GM18951 (cell line): ENCODE measurements around the gene NDUFS6.
"Not testable (repeated sequence)": the region's sequence is repeated elsewhere in the genome, so short reads cannot be mapped to it uniquely, and the experiment has no call there.

ENCODE experiments used
- POLR2A ChIP-seq: IDR thresholded peaks from 4 replicates; pipeline ENCODE4 v1.6.1; 2011; ENCODE audit warnings: mild to moderate bottlenecking; ENCODE audit not compliant: insufficient read length, insufficient read depth; ENCODE audit errors: extremely low read depth
- in situ Hi-C: fragments of 300-500 bp; cut with MboI; formaldehyde crosslinking; loops from one replicate; pipeline ENCODE4 v1.12.0; 2022; ENCODE audit warnings: low sequenced_read_pairs, mixed read lengths, inconsistent platforms; ENCODE audit not compliant: unreplicated experiment

Gene NDUFS6

DNA sequence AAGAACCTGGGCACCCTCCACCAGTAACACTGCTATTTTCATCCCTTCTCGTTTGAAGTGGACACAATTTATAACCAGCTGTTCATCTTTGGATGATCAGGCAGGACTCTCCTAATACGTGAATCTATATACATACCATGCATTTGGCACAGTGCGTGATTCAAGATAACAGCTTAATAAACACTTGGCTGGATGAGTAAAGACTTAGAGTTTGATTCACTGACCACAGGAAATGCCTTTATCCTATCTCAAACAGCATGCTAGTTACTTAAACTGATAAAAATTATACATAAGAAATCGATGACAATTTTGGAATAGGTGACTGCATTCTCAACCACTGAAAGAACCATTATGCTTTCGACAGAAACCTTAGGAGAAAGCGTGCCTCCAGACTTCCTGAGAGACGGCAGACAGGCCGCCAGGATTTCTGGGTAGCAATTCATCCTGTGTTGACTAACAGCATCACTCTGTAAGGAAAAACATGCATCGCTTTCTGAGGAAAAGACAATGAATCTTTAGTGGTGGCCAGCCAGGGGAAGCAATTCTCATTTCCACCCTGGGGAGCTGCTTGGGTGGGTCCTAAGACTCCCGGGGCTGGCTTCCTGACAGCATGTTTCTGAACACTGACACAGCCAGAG lies 11.3 kb upstream of the NDUFS6 start:
- in situ Hi-C loops: no loop called here
- no peak for TF ChIP-seq POLR2A

DNA sequence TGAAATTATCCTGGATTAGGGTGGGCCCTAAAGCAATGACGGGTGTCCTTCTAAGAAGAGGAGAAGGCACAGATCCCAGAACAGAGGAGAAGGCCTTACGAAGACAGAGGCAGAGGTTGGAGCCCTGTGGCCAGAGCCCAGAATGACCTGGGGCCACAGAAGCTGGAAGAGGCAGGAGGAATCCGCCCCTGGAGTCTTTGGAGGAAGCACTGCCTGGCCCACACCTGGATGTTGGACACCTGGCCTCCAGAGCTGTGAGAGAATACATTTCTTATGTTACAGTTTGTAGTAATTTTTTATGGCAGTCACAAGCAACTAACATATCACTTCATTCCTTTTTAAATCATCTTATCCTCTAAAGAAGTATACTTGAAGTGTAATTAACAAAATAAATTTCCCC lies 10.0 kb upstream of the NDUFS6 start:
- in situ Hi-C loops: no loop called here
- TF ChIP-seq POLR2A: no peak

DNA sequence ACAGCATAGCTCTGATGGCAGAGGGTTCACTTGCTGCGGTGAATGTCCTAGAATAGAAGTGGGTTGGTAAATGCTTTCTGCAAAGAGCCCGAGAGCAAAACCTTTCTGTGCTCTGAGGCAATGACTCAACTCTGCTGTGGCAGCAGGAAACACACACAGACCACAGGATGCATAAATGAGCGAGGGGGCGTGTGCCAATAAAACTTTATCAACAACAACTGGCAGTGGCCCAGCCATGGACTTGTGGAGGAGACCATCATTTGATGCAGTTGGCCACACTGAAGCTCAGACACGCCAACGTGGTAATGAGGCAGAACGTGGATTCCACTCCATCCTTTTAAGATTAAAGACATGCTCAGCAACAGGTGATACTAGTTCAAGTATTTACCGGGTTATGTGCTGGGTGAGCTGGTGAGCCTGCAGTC lies 8.4 kb upstream of the NDUFS6 start:
- in situ Hi-C loops: no loop called here
- TF ChIP-seq POLR2A: no peak

DNA sequence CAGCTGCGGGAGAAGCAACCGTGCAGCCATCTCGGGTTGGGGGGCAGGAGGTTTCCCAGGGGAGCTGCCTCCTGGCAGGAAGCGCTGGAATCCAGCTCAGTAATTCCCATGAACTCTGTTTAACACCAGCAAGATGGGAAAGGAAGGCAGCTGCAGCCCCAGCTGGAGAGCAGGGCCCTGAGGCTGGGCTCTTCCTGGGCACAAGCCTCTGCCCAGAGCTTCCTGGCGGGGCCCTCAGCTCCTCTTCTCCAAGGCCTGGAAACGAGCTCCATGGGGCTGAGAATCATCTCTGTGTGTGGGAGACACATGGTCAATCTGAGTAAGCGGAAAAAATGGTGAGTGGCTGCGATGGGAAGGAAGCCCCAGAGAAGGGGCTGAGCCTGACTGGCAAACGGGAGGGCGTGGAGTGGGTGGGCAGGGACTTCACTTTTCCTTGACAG lies 7.9 kb upstream of the NDUFS6 start:
- in situ Hi-C loops: no loop called here
- TF ChIP-seq POLR2A: no peak

DNA sequence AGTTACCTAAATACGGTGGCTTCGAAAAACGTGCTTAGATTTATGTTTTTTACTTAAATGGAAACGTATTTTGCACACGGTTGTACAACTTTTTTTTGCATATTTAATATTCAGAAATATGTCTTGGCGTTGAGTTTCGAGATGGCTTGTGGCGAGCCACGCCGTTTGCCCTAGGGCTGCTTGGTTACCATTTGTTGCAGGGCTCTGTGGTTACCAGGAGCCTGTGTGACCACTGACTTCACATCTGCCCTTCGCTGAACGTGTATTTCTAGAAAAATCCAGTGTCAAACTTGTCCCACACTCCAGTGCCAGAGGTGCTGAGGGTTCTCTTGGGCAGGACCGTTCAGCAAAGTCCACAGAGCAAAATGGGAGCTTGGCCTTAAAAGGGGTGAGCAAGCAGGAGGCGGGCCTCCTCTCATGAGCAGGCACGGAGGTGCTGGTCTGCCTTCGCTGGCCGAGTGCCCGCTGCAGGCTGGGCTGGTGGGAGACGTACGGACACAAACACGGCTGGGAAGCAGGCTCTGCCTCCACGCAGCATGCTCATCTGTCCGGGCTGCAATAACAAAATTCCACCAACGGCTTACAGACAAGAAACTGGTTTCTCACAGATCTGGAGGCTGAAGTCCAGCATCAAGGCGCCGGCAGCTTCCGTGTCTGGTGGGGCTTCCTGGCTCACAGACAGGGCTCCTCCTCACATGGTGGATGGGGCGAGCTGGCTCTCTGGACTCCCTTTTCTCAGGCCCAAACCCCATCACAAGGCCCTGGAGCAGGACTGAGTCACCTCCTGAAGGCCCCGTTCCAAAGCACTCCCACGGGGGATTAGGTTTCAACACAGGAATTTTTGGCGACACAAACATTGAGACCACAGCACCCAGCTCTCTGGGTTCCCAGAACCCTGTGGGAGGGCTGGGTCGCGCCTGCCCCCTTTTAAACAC lies 7.0 kb upstream of the NDUFS6 start:
- in situ Hi-C loops: no loop called here
- no peak for TF ChIP-seq POLR2A

DNA sequence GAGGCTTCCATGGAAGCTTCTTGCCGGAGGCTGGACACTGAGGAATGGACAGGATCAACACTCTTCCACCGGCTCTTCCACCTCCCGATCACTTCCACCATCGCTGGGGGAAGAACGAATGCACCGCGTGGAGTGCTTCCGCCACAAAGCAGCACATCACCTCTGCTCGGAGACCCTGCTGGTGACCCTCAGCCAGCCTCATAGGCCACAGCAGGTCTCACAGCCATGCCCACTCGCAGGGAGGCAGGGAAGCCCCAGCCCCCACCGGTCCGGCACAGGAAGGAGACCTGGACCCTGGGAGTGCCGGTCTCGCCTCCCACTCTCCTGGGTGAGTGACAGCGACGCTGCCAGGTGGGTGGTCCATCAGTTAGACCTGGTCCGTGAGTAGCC lies 6.3 kb upstream of the NDUFS6 start:
- in situ Hi-C loops: no loop called here
- no peak for TF ChIP-seq POLR2A

DNA sequence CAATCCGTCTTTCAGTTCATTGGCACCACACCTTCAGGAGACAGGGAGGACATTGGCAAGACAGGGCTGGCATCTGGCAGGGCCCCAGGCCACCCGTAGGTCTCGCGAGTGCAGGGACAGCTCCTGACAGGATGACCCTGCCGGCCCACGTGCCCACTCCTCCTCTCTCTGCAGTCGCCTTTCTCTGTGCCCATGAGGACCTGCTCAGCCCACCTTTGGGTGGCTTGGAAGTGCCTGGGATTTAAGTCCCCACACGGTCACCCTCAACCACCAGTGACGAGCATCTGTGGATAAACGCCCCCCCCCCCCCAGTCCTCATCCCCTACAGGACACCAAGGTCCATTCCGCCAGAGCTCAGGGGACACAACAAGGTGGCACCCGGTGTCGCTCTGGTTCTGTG lies 5.7 kb upstream of the NDUFS6 start:
- in situ Hi-C loops: no loop called here
- TF ChIP-seq POLR2A: no peak

DNA sequence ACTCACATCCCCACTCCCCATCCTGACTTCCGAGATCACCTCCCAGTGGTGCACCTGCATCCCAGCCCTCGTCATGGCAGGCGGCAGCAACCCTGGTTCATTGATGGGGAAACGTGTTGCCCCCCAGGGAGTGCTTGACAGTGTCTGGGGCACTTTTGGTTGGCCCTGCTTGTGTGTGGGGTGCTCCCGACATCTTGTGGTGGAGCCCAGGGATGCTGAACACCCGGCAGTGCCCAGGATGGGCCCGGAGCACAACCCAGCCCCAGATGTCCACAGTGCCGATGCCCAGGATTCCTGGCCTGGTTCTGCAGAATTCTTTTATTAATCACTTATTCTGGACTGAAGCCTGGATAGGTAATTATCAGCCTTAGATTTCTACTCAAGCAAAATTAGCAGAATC lies 5.3 kb upstream of the NDUFS6 start:
- in situ Hi-C loops: no loop called here
- TF ChIP-seq POLR2A: no peak

DNA sequence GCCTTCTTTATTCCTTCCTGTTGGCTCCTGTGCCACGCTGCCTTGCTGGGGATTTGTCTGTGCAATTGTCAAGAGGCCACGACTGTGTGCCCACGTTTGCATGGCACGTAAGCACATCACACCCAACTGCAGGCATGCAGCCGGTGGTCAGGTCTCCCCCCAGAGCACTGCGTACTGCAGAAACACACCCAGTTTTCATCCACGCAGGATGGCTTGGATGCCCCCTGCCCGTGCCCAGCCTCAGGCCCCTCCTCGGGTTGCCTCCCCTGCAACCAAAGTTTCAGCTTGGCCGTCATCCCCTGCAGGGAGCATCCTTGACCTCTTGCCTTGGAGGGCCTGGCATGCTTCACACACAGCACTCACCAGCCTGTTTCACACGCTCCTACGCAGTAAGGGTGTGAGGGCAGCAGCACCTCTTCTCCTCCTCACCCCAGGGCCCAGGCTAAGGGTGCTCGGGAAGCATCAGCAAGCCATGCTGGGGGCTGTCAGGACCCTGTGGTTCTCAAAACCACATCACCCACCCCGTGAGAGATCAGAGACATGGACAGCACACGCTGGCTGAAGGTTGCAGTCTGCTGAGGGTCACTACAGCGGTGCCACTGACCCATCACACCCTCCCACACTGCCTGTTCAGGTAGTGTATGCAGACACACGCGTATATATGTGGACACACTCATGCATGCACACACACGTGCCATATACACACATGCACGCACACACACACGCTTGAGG lies 4.7 kb upstream of the NDUFS6 start:
- no peak for TF ChIP-seq POLR2A
- in situ Hi-C loops: no loop called here

DNA sequence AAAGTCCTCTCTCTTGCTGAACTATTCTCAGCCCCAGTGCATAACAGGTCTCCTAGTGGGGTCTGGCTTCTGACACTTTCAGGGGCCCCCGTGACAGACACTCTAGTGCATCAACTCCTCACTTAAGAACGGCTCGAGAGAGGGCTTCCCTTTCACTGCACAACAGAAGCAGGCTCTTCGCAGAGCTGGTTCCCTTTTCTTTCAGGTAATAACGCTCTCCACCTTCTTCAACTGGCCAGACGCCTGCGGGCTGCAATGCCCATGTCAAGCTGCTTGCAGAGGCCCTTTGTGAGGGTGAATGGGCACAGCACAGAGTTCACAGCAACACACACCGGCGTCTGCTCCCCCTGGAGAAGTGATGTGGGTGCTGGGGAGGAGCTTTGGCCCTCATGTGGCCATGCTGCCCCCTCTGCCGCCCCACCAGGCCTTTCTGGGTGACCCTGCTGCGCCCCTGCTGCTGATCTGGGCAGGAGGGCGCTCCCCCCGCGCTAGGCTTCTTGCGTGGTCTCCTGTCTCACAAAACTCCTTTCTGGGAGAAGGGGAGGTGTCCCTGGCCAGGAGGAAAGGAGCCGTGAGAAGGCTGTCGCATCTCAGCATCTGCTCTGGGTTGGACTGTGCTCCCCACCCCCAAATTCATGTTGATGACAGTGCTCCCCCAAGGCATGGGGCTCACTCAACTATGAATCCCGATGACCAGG lies 4.0 kb upstream of the NDUFS6 start:
- TF ChIP-seq POLR2A: no peak
- in situ Hi-C loops: no loop called here

DNA sequence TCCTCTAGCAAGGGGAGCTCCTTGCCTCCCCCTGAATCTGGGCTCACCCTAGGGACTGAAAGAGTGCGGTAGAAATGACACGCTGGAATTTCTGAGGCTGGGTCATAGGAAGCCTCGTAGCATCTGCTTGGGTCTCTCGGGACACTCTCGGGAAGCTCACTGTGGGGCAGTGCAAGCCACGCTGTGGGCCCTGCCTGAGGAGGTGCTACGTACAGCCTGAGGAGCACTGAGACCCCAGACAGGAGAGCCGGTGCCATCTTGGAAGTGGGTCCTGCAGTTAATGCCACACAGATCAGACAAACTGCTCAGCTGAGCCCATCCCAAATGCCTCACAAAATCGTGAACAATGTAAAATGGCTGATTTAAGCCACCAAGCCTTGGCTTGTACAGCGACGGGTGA lies 3.4 kb upstream of the NDUFS6 start:
- in situ Hi-C loops: no loop called here
- no peak for TF ChIP-seq POLR2A

DNA sequence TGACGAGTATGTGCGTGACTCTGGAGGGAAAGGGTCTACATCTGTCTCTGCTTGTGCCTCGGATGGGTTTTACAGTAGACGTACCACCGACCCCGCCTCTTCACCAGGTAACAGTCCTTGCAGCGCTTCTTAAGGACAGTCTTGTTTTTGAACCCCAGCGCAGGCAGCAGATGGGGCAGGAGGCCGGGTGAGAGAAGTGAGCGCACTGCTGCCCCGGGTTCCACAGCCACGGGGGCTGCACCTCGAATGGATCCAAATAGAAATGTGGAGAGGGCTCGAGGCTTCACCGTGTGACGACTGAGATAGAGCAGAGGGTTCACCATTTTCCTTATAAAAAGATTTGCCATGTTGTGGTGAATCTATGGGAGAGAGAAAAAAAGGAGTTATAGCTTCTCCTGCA lies 2.6 kb upstream of the NDUFS6 start:
- in situ Hi-C loops: not testable (repeated sequence)

DNA sequence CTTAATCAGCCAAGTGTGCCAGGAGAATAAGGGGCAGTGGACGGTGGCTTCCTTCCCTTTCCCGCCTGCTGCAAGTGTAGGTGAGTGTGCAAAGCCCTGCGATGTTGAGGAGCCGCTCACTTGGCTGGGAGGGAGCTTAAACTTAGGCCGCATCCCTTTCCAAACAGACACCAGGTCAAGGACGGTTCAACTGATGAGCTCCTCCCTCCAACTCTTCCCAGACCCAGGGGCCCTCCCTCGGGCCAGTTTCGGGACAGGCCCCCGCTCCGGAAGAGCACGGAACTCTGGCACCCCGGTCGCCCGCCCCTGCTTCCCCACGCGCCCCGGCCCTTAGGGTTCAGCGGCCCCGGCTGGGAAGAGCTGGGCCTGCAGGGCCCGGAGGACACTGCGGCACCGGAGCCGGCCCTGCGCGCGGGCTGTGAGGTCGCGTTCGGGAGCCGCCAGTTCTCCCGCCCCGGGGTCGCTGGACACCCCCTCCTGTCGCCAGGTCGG lies 2.1 kb upstream of the NDUFS6 start:
- in situ Hi-C loops: no loop called here

More for the DNA sequence above, 2.1 kb upstream of the NDUFS6 start:
- no peak for TF ChIP-seq POLR2A
